K562 treated with DMSO at 1 percent for 12 hours (cell line): ENCODE data around the gene AADACL4. TPM values are rescaled to one million over a fixed set of nuclear protein-coding genes. Genes with fewer than 3 reads are reported as not detected.

Source experiments
- total RNA-seq: library from RNA; unstranded; fragments of 300-600 nt; gene quantifications from 2 replicates; pipeline ENCODE4 v1.2.3, GENCODE V29; 2022; ENCODE audit not compliant: insufficient read depth

The AADACL4 gene
- not detected in 2 replicates for total RNA-seq

DNA sequence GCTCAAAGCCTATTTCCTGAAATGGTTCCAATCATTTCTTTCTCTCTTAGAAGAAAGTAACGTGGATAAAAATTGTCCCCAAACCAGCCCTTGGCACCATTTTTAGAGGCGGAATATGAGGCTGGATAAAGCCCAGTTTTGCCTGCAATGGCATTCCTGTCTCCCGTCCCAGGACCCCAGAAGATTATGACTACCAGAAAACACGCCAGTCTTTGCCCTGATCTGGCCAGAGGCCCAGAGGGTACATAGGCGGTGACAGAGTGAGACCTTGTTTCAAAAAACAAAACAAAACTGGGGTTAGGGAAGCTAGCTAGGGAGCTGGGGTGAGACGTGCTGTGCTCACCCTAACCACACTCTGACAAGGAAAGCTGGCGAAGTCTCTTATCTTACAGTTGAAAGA is at the start of gene AADACL4:
Gene AADACL4, plus strand, starts transcription at position 301 of the 400 bp plus-strand sequence. CDS start 462 bp downstream, outside the sequence.

DNA sequence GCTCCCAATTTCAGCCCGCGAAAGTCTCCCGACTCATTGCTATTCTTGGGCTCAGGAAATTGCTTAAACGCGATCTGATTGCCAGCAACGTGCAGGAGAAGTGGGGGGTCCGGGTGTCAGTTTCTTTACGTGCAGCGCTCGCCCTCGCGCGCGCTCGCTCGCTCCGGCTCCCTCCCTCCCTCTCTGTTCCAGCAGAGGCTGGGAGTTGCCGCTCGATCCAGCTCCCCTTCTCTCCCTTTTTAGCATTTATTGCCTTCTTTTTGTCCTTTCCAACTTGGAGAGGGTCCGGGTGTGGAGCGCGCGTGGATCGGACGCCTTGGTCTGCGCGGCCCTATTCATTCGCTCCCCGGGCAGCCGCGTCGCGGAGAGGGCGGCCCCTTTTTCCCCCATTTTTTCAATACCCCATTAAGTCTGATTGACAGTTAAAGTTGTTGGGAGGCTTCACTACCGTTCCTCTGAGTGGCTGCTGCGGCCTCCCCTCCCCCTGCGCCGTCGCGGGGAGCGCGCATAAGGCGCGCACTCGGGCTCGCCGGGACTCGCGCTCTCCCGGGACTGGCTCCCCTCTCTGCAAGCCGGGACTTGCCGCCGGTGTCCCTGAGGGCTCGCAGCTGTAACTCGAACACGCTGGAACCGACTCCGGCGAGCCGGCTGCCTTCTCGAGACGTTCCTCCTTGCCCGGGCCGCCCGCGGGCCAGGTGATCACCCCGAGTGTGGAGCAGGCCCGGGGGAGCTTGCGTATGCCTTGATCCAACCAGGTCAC is 25.8 kb upstream of the AADACL4 start, which contains the start of gene DHRS3:
Gene DHRS3, minus strand, starts transcription at position 310 of the 760 bp plus-strand sequence. CDS start 862 bp downstream, outside the sequence.

DNA sequence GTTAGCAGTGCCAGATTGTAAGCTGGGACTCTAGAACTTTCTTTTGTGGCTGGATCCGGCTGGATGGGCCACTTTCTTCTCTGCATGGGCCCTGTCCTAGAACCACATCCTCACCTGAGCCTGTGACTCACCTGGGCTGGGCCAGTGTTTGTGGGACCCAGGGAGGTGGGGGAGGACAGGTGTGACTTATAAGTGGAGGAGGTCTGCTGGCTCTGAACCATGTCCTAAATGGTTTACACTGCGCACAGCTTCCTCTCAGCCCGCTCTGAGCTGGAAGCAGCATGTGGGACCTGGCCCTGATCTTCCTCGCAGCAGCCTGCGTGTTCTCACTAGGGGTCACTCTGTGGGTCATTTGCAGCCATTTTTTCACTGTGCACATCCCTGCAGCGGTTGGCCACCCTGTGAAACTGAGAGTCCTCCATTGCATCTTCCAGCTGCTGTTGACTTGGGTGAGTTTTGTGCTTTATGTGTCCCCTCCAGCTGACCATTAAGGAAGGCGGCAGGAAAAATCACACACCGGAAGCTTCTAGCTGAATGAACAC is 72.1 kb downstream of the AADACL4 start, which contains the start of gene AADACL3:
Gene AADACL3, plus strand, starts transcription at position 215 of the 542 bp plus-strand sequence. Its CDS starts 67 bp downstream, at position 282.

Other genes with a start within 250 kb of the AADACL4 start
- gene DHRS3, start 25.9 kb upstream of the AADACL4 start, total RNA-seq, result 27.7 and 31.5 TPM in 2 replicates
- gene AADACL3, start 72.0 kb downstream of the AADACL4 start, total RNA-seq, result not detected in 2 replicates
- 0.27 TPM in 1 of 2 replicates, not detected in the other for gene CFAP107, start 102.1 kb downstream of the AADACL4 start, total RNA-seq
- not detected in 2 replicates for gene PRAMEF12, start 129.7 kb downstream of the AADACL4 start, total RNA-seq
- gene PRAMEF1, start 147.3 kb downstream of the AADACL4 start, total RNA-seq, result not detected in 2 replicates
- gene PRAMEF11, start 187.3 kb downstream of the AADACL4 start, total RNA-seq, result not detected in 2 replicates
- not detected in 2 replicates for gene HNRNPCL1, start 204.6 kb downstream of the AADACL4 start, total RNA-seq
- gene PRAMEF2, start 213.0 kb downstream of the AADACL4 start, total RNA-seq, result not detected in 2 replicates
- not detected in 2 replicates for gene PRAMEF4, start 242.1 kb downstream of the AADACL4 start, total RNA-seq